ENCODE measurements around the gene TBRG1.

DNA sequence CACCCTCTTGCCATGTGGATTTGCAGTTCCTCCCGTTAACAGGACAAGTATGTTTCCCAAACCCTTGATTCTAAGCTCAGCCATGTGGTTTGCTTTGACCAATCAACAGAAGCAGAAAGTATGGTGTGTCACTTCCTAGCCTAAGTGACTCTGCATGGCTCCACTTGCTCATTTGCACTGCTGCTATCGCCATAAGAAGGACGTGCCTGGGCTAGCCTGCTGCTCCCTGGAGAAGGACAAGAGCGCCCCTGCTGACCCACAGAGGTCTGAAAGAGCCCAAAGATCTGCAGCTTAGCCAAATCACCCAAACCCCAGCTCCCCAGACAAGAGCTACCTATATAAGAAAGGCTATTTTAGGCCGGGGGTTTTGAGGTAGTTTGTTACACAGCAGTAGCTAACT, 18.0 kb downstream of the TBRG1 start:
- TF ChIP-seq, protein P1, sequence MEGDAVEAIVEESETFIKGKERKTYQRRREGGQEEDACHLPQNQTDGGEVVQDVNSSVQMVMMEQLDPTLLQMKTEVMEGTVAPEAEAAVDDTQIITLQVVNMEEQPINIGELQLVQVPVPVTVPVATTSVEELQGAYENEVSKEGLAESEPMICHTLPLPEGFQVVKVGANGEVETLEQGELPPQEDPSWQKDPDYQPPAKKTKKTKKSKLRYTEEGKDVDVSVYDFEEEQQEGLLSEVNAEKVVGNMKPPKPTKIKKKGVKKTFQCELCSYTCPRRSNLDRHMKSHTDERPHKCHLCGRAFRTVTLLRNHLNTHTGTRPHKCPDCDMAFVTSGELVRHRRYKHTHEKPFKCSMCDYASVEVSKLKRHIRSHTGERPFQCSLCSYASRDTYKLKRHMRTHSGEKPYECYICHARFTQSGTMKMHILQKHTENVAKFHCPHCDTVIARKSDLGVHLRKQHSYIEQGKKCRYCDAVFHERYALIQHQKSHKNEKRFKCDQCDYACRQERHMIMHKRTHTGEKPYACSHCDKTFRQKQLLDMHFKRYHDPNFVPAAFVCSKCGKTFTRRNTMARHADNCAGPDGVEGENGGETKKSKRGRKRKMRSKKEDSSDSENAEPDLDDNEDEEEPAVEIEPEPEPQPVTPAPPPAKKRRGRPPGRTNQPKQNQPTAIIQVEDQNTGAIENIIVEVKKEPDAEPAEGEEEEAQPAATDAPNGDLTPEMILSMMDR (IDR thresholded peaks at IDR 0.05; ENCODE audit: low read depth, low read length): no peak
- TF ChIP-seq MYC (IDR thresholded peaks at IDR 0.05; ENCODE audit: low read depth, low read length): no peak

All from NB4 (cell line).